Spleen (tissue), 11 donors: ENCODE results near the gene TCF12. TPM values are rescaled to one million over a fixed set of nuclear protein-coding genes. Genes with fewer than 3 reads are reported as not detected.

Source experiments
- DNase-seq: peaks from one replicate; pipeline ENCODE4 v3.0.0-alpha.2; 2020
- H3K27ac ChIP-seq, 8 donors: fragments of 200-600 bp; sonication (generic) in 7 of 8; 1 replicate in 4 of 8; 2 replicates in 4 of 8; pipeline versions ENCODE4 v1.5.0 to v1.8.0; 2016 to 2021; ENCODE audit warnings: inconsistent platforms in 4 of 8, mild to moderate bottlenecking in 4 of 8, moderate library complexity in 1 of 8
- H3K27me3 ChIP-seq, 7 donors: fragments of 200-600 bp; sonication (generic) in 6 of 7; replicated peaks in 1 of 7; 1 replicate in 4 of 7; 2 replicates in 3 of 7; pipeline versions ENCODE4 v1.5.0 to v1.8.0; 2016 to 2021; ENCODE audit warnings: inconsistent platforms in 3 of 7, mild to moderate bottlenecking in 1 of 7
- H3K36me3 ChIP-seq, 6 donors: fragments of 200-600 bp; sonication (generic) in 5 of 6; 1 replicate in 4 of 6; 2 replicates in 2 of 6; pipeline versions ENCODE4 v1.5.0 to v1.8.0; 2016 to 2021; ENCODE audit warnings: inconsistent platforms in 2 of 6
- H3K4me1 ChIP-seq, 6 donors: fragments of 200-600 bp; sonication (generic) in 5 of 6; 1 replicate in 3 of 6; 2 replicates in 3 of 6; pipeline versions ENCODE4 v1.5.0 to v1.8.0; 2016 to 2021; ENCODE audit warnings: inconsistent platforms in 3 of 6
- H3K4me3 ChIP-seq, 8 donors: fragments of 200-600 bp; sonication (generic) in 7 of 8; 1 replicate in 4 of 8; 2 replicates in 4 of 8; pipeline versions ENCODE4 v1.5.0 to v1.8.0; 2016 to 2021; ENCODE audit warnings: inconsistent platforms in 4 of 8, mild to moderate bottlenecking in 4 of 8, moderate library complexity in 2 of 8
- H3K9me3 ChIP-seq, 8 donors: fragments of 200-600 bp; sonication (generic) in 7 of 8; 1 replicate in 4 of 8; 2 replicates in 4 of 8; pipeline versions ENCODE4 v1.5.0 to v1.8.0; 2016 to 2021; ENCODE audit warnings: inconsistent platforms in 4 of 8
- CTCF ChIP-seq, 11 experiments: fragments of 200-600 bp in 7 of 11; fragments of 450-650 bp in 4 of 11; sonication (generic) in 4 of 11; IDR thresholded peaks in 8 of 11; conservative IDR thresholded peaks in 3 of 11; 1 replicate in 7 of 11; 2 replicates in 4 of 11; pipeline versions ENCODE4 v1.4.0 to v1.8.0; 2016 to 2021; ENCODE audit warnings: antibody characterized with exemption in 11 of 11, inconsistent platforms in 4 of 11, mild to moderate bottlenecking in 1 of 11
- POLR2A ChIP-seq, 3 donors: fragments of 450-650 bp; IDR thresholded peaks; one replicate each; pipeline ENCODE4 v1.5.1; 2017; ENCODE audit warnings: antibody characterized with exemption in 3 of 3, mild to moderate bottlenecking in 1 of 3
- POLR2AphosphoS5 ChIP-seq, 3 donors: sonication (generic); formaldehyde crosslinking; IDR thresholded peaks; one replicate each; pipeline ENCODE4 v1.5.1; 2017; ENCODE audit warnings: antibody characterized with exemption in 3 of 3
- WGBS, 5 donors: extraction: QIAGEN DNeasy Blood & Tissue Kit in 3 of 5; methylation state at CpG; one replicate each; pipeline versions ENCODE4 v1.1.5 to v1.1.7; 2013 to 2018; 5-methylcytosine and 5-hydroxymethylcytosine counted together
- intact Hi-C: fragments of 100-400 bp; cut with DNase I; formaldehyde crosslinking; loops from one replicate; pipeline ENCODE4 v1.15.0; 2023; ENCODE audit warnings: low total_unique reads
- polyA plus RNA-seq, 3 donors: library from polyadenylated mRNA; stranded (reverse); fragments of 200-250 nt; gene quantifications; one replicate each; pipeline ENCODE4 v1.2.1, GENCODE V29; 2013
- total RNA-seq, 7 donors: library from RNA; depleted of rRNA in 3 of 7; stranded (reverse); fragments of >200 nt in 3 of 7; fragmentation: NEBNext Ultra II Directional in 4 of 7; extraction: Animal tissue kit (Norgen Biotek cat#: 25700) in 4 of 7; gene quantifications; one replicate each; pipeline versions ENCODE4 v1.1.0 to v1.2.1, GENCODE V29; 2016 to 2021
- donor health status: healthy with polysubstance abuse.
- donor health status: DM: no; HTN: no; CAD: no; lungs with moderate emphysema.
- donor health status: DM: no; HTN: no; CAD: no.
- donor health status: Bipolar disorder and iron deficiency.
- donor health status: healthy.
- donor health status: DM: no; HTN: no; CAD: no.
- donor health status: DM: yes; HTN: yes; CAD: no.

Gene TCF12
- total and polyA plus RNA-seq, 10 donors = 8.3 to 139 (median 111) TPM

GRCh38 chr15:57220205-57220604 is 301.8 kb downstream of the TCF12 start:
- no peak overlapping the region for H3K27ac ChIP-seq
- WGBS, 5 donors = 72 to 81% (median 76%) methylated on average over 2 of the region's 2 CpGs
- no peak for DNase-seq
- no peaks in the 10 kb centered on the region for H3K36me3 ChIP-seq
- intact Hi-C loops = no loop called here
- no peaks in the 10 kb centered on the region for H3K27me3 ChIP-seq
- no peaks in the 10 kb centered on the region for H3K9me3 ChIP-seq
- TF ChIP-seq POLR2A (IDR thresholded peaks at IDR 0.05) = no peak
- no peak for TF ChIP-seq POLR2AphosphoS5 (IDR thresholded peaks at IDR 0.05)
- no peak for TF ChIP-seq CTCF (IDR thresholded peaks at IDR 0.05 in 8 of 11, conservative IDR thresholded peaks at IDR 0.05 in 3 of 11)
- H3K4me1 ChIP-seq = peaks cover 6 to 76% (median 36%) of the 10 kb centered on the region in 6 donors
- H3K4me3 ChIP-seq = no peak overlapping the region

GRCh38 chr15:57221134-57221533 is 302.7 kb downstream of the TCF12 start:
- peaks cover 6 to 67% (median 36%) of the 10 kb centered on the region in 6 donors for H3K4me1 ChIP-seq
- 0 to 38% (median 26%) methylated on average over 1 of the region's 1 CpG for WGBS, 5 donors
- H3K27ac ChIP-seq = no peak overlapping the region
- no peak for TF ChIP-seq POLR2A (IDR thresholded peaks at IDR 0.05)
- TF ChIP-seq POLR2AphosphoS5 (IDR thresholded peaks at IDR 0.05) = no peak
- TF ChIP-seq CTCF (IDR thresholded peaks at IDR 0.05 in 8 of 11, conservative IDR thresholded peaks at IDR 0.05 in 3 of 11) = no peak
- no peaks in the 10 kb centered on the region for H3K9me3 ChIP-seq
- intact Hi-C loops = no loop called here
- H3K36me3 ChIP-seq = no peaks in the 10 kb centered on the region
- H3K4me3 ChIP-seq = no peak overlapping the region
- no peak for DNase-seq
- H3K27me3 ChIP-seq = no peaks in the 10 kb centered on the region

GRCh38 chr15:57223345-57223744 is 304.9 kb downstream of the TCF12 start:
- TF ChIP-seq POLR2AphosphoS5 (IDR thresholded peaks at IDR 0.05) (no peak), POLR2A (IDR thresholded peaks at IDR 0.05) (no peak), CTCF (IDR thresholded peaks at IDR 0.05 in 8 of 11, conservative IDR thresholded peaks at IDR 0.05 in 3 of 11) (no peak)
- WGBS, 5 donors = 64 to 85% (median 79%) methylated on average over 2 of the region's 2 CpGs
- intact Hi-C loops = no loop called here
- no peak overlapping the region for H3K4me3 ChIP-seq
- H3K9me3 ChIP-seq = no peaks in the 10 kb centered on the region
- H3K4me1 ChIP-seq = peaks cover 0 to 54% (median 21%) of the 10 kb centered on the region in 6 donors
- no peak for DNase-seq
- no peak overlapping the region for H3K27ac ChIP-seq
- no peaks in the 10 kb centered on the region for H3K27me3 ChIP-seq
- H3K36me3 ChIP-seq = no peaks in the 10 kb centered on the region

GRCh38 chr15:57223887-57224286 is 305.4 kb downstream of the TCF12 start:
- H3K27me3 ChIP-seq = no peaks in the 10 kb centered on the region
- H3K4me3 ChIP-seq = no peak overlapping the region
- 82 to 94% (median 92%) methylated on average over 2 of the region's 2 CpGs for WGBS, 5 donors
- no peaks in the 10 kb centered on the region for H3K36me3 ChIP-seq
- no peak overlapping the region for H3K27ac ChIP-seq
- H3K9me3 ChIP-seq = no peaks in the 10 kb centered on the region
- TF ChIP-seq POLR2AphosphoS5 (IDR thresholded peaks at IDR 0.05) = no peak
- TF ChIP-seq CTCF (IDR thresholded peaks at IDR 0.05 in 8 of 11, conservative IDR thresholded peaks at IDR 0.05 in 3 of 11) = no peak
- no peak for TF ChIP-seq POLR2A (IDR thresholded peaks at IDR 0.05)
- H3K4me1 ChIP-seq = peaks cover 0 to 54% (median 15%) of the 10 kb centered on the region in 6 donors
- DNase-seq = no peak
- intact Hi-C loops = no loop called here
